GM19468 (cell line): ENCODE results near the gene MALRD1.

Experiments
- ATAC-seq: cut with Tn5 transposase; IDR thresholded peaks from one replicate; pipeline ENCODE4 v1.9.1; 2021; ENCODE audit warnings: mild to moderate bottlenecking, moderate library complexity, moderate number of reproducible peaks; ENCODE audit not compliant: unreplicated experiment; ENCODE audit errors: extremely low read depth

The MALRD1 gene

DNA sequence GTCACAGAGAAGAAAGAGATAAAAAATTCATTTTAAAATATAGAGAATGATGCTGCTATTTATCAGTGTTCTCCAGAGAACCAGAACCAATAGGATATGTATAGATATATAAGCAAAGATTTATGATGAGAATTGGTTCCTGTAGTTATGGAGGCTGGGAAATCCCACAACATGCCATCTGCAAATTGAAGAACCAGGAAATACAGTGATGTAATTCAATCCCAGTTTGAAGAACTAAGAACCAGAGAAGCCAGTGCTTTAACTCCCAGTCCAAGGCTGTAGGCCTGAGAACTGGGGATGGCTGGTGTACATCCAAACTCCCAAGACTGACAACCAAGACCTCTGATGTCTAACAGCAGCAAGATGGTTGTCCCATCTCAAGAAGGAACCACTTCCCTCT is 574.7 kb downstream of the MALRD1 start:
- ATAC-seq = no peak

DNA sequence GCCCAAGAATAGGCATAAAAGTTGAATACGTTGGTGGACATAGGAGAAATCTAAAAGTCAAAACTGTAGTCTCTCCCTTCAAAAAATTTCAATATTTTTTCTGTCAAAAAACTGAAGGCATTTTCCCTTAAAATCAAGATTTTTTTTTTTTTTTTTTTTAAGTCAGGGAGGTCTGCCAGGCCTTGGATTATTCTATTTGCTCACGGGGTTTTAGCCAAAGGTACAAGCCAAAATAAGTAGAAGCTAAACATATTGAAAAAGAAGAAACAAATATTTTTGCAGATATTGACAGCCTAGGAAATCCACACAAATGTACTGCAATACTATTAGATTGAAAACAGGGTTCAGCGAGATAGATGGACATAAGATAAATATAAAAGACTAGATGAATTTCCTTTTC is 577.6 kb downstream of the MALRD1 start:
- no peak for ATAC-seq

DNA sequence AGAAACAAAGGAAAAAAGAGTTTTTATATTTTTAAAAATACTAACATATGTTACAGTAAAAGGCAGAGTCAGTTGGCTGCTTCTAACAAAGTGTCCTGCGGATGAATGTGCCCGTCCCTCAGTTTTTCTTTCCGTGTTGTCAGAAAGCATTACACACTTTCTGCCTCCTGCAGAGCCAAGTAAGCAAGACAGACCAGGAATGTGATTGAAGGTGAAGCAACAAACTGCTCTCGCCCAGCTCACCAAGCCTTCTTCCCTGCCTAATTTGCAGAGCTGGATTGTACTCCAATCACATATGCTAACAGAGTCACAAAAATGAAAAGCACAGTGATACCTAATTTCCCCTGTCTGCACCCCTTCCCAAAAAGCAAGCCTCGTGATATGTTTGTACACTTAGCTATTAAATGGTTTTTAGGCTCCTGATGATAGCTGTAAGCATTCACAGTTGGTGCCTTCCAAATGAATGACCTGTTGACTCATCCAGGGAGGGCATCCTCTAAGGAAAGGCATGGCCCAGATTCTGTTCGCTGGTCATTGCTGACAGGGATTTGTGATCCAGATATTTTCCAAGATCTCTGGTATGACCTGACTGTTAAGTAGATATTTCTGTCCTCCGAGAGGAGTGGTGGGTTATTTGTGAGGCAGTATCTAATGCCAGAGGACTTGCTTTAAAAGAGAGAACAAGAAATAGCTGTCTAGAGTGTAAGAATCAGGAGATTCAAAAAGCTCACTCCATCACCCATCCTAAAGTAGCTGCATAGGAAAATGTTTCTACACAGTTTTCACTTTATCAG is 580.4 kb downstream of the MALRD1 start:
- no peak for ATAC-seq

DNA sequence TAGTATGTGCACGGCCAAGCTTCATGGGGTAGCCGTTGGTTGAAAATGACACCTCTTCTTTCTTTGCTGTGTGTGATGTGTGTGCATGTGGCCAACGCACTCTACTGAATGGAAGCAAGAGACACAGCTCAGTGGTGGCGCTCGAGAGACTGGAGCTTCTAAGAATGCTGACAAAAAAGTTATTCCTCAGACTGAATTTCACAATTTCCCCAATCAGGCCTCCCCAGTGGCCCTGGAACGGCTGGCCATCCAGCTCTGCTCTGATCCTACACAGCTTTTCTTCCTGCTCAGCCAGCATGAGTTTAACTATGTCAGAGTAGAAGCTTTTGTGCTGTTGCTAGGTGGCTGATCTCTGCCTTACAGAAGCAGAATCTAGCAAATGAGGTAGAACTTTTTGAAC is 581.0 kb downstream of the MALRD1 start:
- ATAC-seq = no peak

DNA sequence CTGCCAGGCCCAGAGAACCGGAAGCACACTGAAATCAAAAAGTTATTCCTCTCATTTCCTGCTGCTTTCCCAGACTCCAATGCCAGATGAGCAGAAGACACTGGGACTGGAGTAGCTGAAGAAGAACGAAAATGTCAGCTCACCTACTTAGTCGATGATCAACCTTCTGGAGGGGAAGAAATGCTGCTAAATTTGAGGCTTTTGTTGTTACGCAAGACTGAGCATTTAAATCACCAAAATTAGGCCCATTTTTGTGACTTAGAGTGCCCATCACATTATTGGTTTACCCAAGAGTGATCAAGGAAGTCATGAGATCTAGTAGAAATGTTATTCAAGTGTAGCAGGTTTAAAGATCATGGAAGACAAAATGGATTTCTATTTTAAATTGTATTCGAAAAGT is 585.6 kb downstream of the MALRD1 start:
- no peak for ATAC-seq

DNA sequence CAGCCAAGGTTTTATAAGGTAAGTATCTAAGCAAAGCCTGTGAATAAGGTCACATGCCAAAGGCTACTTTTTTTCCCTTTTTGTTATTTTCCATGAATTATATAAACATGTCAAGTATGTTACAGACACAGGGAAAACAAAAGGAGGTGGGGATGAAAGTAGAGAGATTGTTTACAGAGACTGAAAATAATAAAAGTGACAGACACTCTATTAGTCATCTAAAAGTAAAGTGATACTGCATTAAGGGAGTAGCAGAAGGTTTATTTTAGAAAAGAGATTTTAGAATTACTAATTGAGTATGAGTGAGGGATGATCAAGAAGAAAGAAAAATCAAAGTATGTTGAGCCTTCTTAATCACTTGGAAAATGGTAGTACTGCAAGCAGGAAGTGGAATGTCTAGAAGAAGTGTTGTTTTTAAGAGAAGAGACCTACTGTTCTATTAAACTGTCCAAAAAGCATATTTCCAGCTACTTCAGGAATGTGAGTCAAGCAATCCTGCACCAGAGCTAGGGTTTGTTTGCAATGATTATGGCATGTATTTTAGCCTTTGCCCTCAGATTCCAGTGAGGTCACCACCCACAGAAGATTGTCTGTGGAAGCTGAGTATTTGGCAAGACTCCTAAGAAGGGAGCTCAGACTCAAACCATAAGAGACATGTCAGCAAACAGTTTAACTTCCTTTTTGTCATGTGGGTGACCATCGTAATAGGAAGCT is 589.7 kb downstream of the MALRD1 start:
- ATAC-seq = no peak

DNA sequence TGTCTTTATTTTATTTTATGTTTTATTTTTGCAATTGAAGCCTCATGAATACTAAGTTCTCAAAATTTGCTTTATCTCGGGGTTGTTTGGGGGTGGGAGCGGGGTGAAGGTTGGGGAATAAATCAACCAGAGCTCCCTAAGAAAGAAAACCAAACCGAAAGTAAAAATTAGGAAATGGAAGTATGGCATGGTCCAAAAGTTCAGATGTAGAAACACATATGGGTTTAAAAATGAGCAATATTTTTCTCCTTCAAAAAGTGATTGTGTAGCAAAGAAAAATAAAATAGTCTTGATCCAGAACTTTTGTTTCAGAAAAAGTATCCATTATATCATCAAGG is 590.3 kb downstream of the MALRD1 start:
- no peak for ATAC-seq

DNA sequence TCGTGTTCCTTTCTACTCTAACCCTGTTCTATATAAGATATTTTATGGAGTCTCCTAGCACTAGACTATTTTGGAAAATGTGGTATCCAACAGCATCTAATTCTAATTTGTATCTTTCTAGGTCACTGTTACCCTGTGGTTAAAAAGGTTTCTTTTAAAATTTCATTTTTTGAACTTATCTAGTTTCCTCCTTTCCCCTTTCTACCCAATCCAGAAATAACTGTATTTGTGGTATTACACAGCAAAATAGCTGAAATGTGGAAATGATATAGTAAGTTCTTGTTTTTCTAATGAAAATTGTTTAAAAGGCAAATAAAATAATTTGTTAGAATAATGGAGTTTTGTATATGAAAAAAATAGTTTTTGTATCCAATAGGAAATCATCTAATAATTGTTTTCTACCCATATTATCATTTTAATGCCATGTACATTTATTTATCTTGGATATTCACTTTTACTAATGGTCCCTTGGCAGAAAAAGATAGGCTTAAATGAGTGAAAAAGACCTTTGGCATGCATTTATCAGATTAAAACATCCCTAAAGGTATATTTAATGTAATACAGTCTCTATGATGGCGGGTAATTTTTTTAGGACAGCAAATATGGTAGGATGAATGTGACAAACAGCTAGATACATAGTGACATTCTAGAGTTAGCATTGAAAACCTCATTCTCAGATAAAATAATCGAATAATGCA is 592.1 kb downstream of the MALRD1 start:
- ATAC-seq = no peak

DNA sequence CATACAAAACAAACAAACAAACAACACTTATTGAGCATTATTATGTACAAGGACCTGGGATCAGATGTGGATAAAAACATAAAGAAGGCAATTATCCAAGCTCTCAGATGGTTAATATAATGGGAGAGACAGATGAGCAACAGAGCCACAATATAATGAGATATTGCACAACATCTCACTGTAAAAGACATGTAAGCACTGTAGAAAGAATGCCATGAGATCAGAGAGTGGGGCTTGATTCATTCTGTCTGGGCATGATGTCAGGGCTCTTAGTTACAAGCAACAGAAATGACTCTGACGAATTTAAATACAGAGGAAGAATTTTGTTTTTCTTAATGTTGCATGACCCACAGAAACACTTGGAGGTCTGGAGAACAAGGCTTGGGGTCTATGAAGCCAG is 602.9 kb downstream of the MALRD1 start:
- no peak for ATAC-seq

DNA sequence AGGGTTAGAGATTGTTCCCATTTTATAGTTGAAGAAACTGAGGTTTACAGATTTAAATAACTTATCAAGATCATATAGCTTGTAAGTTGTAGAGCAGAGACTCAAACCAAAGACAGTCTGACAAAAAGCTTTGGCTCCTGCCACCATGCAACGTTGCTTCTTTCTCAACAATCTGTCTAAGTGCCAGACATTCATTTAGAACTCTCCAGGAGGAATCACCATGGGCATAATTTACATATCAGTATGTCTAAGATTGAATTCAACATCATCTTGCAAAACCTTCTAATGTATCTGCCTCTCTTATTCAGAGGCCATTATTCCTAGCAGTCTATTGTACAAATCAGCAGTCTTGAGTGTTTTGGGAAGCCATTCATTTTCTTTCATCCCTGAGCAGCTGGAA is 604.1 kb downstream of the MALRD1 start:
- ATAC-seq = no peak

DNA sequence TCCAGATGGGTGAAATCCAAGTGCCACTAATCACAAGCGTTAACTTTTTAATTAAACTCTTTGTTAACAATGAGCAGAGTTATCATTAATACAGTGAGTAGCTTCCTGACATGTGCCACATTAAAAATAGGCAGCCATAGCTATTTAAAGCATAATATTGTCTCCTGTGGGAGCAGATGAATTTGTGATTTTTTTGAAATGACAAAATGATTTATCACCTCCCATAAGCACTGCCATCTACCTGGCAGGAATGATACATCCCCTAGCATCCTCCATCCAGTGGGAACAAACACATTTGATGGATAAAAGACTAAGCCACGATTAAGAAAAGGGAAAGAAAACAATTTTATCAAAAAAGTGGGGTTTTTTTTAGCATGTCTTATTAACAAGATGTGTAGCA is 605.3 kb downstream of the MALRD1 start:
- no peak for ATAC-seq

DNA sequence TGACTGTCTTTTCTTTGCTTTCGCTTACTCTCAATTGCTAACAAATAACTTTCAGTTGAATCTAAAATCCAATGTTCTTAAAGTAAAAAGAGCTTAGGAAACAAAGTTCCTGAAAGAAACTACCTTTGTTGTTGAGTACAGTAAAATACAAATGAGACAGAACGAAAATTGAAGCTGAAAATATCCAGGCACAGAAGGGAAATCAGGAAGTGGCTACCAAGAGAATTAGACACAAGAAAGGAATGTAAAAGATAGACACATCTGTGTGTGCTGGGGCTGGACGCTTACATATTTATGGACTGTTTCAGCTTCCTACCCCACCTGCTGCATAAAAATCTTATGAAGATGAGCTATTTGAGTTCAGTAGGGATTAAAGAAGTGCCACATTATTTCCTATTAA is 606.0 kb downstream of the MALRD1 start:
- no peak for ATAC-seq

DNA sequence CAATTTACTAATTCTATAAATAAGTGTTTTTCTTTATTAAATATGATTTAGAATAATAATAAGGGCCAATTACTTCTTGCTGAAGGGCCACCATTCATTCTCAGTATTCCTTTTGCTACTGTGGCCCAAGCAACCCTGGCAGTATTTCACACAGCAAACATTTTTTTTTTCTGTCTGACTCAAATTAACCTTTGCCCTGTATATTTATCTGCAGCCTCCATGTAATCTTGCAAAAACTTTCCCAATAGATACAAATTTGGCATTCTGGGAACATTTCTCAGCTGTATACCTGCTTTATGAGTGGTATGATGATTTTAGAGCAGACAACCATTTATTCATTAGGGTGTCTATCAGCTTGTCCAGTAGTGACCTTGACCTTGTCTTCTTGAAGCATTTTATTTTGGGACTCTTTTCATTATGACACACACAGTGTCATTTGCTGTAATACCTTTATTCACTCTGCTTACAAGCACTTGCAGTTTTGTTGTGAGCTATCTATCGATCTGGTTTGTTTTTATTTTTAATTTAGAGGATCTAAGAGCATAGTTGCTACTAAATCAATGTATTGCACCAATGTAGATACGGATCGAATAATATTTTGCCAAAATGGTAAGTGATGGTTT is 607.9 kb downstream of the MALRD1 start:
- ATAC-seq = no peak

DNA sequence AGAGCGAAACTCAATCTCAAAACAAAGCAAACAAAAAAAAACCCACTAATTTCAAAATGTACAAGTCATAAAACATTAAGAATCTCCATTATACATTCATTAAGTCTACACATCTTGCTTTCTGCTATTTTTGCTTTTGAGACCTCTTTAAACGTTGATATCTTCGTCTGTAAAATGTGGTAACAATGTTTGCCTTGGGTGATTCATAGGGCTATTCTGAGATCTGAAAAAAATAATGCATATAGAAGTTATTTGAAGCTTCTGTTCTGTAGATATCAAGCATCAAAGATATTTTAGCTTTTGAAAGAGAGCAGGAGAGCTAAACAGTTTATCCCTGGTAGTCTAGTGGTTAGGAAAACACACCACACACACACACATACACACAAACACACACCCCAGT is 609.5 kb downstream of the MALRD1 start:
- no peak for ATAC-seq

DNA sequence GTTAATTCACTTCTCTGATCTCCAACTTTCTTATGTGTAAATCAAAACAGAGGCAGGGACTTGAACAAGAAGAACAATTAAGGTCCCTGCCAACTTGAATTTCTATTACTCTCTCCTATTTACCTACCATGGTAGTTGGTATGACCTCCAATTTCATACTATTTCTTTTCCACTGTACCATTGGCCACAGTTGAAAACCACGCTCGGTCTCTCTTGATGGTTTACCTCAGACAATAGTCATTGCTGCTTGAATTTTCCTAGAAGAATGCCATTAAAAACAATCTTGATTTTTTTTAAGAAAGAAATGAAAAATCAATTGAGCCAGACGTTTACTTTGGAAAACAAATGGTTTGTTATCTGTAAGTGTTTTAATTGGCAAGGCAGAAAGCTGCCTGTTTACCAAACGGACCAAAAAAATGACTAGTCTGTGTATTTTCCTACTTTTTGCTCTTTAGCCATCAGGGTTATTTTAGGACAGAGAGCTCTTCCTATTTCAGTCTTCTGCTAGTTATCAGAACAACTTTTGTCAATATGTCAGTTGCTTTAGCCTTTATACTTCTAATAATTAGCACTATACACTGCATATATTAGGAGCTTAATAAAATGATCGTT is 610.1 kb downstream of the MALRD1 start:
- no peak for ATAC-seq

DNA sequence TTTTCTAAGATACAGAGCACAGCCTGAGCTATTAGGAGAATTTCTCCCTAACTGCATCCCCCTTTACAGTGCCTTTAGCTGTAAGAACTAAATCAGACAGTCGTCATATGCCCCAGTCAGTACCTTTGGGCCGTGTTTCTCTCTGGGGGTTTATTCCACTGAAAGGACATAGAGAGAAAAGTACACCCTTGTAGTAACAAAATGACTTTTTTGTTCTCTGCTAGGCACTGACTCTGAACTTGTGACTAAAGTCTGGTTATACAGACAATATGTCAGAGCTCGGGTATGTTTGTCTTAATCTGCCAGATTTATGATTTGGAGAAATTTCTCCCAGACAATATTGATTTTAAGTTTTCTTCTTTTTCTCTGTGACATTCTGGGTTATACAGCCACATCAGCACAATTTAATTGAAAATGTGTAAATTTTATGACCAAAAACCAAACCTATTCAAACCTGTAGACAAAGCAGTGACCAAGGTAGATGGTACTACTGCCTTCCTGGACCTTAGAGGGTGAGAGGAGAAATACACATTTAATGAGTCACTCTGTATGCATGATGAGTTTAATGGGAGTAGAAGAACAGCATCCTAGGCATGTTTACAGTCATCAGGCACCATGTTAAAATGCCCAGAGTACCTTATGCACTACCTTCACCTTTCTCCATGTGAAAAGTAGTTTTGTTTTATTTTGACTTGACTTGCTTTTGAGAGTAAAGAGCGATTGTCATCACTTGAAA is 611.5 kb downstream of the MALRD1 start:
- no peak for ATAC-seq

DNA sequence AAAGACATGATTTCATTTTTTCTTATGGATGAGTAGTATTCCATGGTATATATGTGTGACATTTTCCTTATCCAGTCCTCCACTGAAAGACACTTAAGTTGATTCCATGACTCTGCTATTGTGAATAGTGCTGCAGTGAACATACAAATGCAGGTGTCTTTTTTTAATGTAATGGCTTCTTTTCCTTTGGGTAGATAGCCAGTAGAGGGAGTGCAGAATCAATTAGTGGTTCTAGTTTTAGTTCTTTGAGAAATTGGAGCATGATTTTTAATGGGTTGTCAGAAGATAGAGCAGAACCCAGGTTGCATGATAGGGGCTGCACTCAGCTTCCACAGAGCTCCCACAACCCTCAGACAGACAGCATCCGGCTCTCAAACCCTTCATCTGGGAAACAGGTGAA is 614.7 kb downstream of the MALRD1 start:
- no peak for ATAC-seq

DNA sequence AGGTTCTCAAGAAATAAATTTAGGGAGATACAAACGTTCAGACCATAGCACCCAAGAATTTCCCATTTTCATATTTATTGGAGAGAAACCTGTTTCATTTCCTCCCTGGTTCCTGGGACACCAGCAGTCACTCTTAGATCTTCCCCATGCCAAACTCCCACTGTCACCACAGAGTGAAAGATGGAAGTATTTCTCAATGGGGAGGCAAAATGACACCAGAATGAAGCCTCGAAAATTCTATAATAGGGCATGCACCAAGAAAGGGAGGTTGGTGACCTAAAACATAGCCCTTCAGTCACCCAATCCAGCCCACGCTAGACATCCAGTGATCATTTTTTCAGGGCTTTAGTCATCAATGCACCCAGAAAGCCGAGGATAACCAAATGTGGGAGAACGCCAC is 619.5 kb downstream of the MALRD1 start:
- no peak for ATAC-seq

DNA sequence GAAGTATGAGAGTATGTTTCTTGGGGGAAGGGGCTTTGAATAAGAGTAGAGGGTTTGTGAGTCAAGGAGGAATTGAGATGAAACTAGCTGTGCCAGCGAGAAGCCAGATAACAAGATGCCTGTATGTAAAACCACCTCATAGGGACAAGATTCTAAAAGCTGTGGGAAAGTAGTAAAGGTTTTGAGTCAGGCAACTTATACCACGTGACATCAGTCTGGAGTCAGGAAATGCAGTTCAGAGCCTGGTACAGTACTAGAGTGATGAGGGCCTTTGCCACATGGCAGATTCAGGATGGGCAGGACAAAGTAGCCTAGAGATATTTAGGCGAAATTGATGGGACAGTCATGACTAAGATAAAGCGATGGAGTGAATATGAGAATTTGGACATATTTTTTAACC is 627.5 kb downstream of the MALRD1 start:
- no peak for ATAC-seq

DNA sequence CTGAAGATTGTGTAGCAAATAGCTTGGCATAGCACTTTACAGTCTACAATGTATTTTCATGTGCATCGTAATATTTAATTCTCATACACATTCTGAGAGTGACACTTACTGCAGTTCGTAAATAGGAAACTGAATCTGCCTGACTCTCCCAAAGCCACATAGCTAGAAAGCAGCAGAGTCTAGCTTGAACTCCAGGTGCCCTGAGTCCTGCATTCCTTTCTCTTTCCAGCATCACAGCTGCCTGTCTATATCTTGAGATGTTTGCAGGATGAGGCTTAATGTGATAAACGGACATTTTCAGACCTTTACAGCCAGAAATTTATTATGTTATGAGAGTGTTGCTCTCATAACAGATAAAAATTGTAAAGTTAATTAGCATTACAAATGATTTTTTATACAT is 634.8 kb downstream of the MALRD1 start:
- no peak for ATAC-seq
